ENCODE results near the gene B4GALT1. TPM values are rescaled to one million over a fixed set of nuclear protein-coding genes. Genes with fewer than 3 reads are reported as not detected.
"Not testable (repeated sequence)": the region's sequence is repeated elsewhere in the genome, so short reads cannot be mapped to it uniquely, and the experiment has no call there.

B4GALT1 gene
- total and polyA plus RNA-seq, 10 donors: 18.1 to 111 (median 82.7) TPM

DNA sequence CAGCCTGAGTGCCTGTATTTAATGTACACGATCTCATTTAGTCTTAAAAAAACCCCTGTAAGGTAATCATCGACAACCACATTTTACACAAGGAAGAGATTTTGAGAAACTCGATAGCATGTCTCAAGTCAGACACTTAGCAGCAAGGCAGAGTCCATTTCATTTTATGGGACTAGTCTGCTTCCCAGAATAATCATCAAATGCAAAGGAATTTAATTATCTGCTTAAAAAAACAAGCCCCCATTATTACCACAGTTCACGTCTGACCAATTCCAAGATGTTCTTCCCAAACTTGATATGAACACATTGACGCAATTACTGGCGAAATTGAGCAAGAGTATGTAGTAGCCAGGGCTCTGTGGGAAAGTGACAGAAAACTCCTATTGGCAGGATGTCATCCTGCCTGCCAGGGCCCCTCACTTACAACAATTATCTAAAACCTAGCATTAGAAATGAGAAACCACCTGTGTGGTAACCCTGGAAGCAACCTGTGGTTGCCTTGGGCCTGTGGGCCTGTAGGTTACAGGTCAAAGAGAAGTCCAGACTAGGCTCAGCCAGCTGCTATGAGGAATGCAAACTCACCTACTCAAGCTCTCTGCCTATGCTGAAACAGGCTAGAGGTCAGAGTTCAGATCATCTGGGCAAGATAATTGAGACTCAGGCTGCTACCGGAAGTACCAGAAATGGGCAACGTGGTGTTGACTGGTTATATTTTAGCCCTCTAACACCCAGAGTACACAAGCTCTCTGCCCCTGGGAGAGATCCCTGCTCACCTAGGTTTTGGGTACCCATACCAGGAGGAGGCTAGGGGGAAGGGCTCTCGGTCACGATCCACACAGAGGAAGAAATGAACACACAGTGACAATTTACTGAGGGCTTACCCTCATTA lies 1.6 kb downstream of the B4GALT1 start:
- H3K4me1 ChIP-seq: peaks cover 53 to 82% (median 70%) of the 10 kb centered on the region in 6 donors
- H3K9me3 ChIP-seq: no peaks in the 10 kb centered on the region
- H3K4me3 ChIP-seq: peak overlapping the region; percentile 78 to 90 (median 84)
- H3K27me3 ChIP-seq (replicated peaks in 1 of 7): no peaks in the 10 kb centered on the region
- peak overlapping the region; percentile 92 to 99 (median 98) for H3K27ac ChIP-seq
- DNase-seq: peak; percentile 78
- intact Hi-C loops (cut with DNase I; ENCODE audit: low total_unique reads): loop anchor here (5.0 kb wide), 1 partner anchor 88 kb away; the partner anchor contains the start of gene SMU1
- TF ChIP-seq POLR2AphosphoS5 (IDR thresholded peaks at IDR 0.05) (peak in 1 of 3 donors; percentile 78), CTCF (IDR thresholded peaks at IDR 0.05 in 8 of 11, conservative IDR thresholded peaks at IDR 0.05 in 3 of 11) (no peak), POLR2A (IDR thresholded peaks at IDR 0.05) (peak in 2 of 3 donors; percentile 36 to 40)
- no peaks in the 10 kb centered on the region for H3K36me3 ChIP-seq
- 12 to 32% (median 20%) methylated on average over 10 of the region's 10 CpGs for WGBS, 5 donors

DNA sequence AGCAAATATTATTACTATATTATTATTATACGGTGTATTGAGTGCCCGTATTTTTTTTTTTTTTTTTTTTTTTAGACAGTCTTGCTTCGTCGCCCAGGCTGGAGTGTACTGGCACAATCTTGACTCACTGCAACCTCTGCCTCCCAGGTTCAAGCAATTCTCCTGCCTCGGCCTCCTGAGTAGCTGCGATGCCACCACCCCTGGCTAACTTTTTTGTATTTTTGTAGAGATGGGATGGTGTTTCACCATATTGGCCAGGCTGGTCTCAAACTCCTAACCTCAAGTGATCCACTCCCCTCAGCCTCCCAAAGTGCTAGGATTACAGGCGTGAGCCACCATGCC lies 2.2 kb downstream of the B4GALT1 start:
- not testable (repeated sequence) for H3K27me3 ChIP-seq (replicated peaks in 1 of 7); DNase-seq; H3K9me3 ChIP-seq; H3K36me3 ChIP-seq
- intact Hi-C loops (cut with DNase I; ENCODE audit: low total_unique reads): loop anchor here (5.0 kb wide), 1 partner anchor 88 kb away; the partner anchor contains the start of gene SMU1
- 41 to 56% (median 54%) methylated on average over 7 of the region's 7 CpGs for WGBS, 5 donors
- Histone ChIP-seq H3K27ac (peak overlapping the region; percentile 92 to 99 (median 98)), H3K4me1 (peaks cover 59 to 83% (median 75%) of the 10 kb centered on the region in 6 donors), H3K4me3 (peak overlapping the region; percentile 78 to 90 (median 84))

- Histone ChIP-seq H3K36me3 (no peaks in the 10 kb centered on the region), H3K4me1 (peaks cover 65 to 89% (median 81%) of the 10 kb centered on the region in 6 donors), H3K27ac (peak overlapping the region; percentile 92 to 99 (median 98)), H3K9me3 (no peaks in the 10 kb centered on the region), H3K27me3 (replicated peaks in 1 of 7) (no peaks in the 10 kb centered on the region), H3K4me3 (peak overlapping the region; percentile 78 to 90 (median 84))
- peak in 1 of 3 donors; percentile 64 for TF ChIP-seq POLR2A (IDR thresholded peaks at IDR 0.05)
- no peak for TF ChIP-seq CTCF (IDR thresholded peaks at IDR 0.05 in 8 of 11, conservative IDR thresholded peaks at IDR 0.05 in 3 of 11)
- peak in 2 of 3 donors; percentile 54 to 76 for TF ChIP-seq POLR2AphosphoS5 (IDR thresholded peaks at IDR 0.05)
- DNase-seq: no peak
- WGBS, 5 donors: 9 to 27% (median 21%) methylated on average over 11 of the region's 11 CpGs
- intact Hi-C loops (cut with DNase I; ENCODE audit: low total_unique reads): no loop called here
Measured at GRCh38 chr9:33164138-33164809, 2.9 kb downstream of the B4GALT1 start.

GRCh38 chr9:33163433-33164137 lies 3.6 kb downstream of the B4GALT1 start:
- peaks cover 68 to 89% (median 86%) of the 10 kb centered on the region in 6 donors for H3K4me1 ChIP-seq
- peak overlapping the region; percentile 92 to 99 (median 98) for H3K27ac ChIP-seq
- WGBS, 5 donors: 67 to 76% (median 72%) methylated on average over 6 to 8 of the region's 8 CpGs
- no peaks in the 10 kb centered on the region for H3K36me3 ChIP-seq
- no peak for TF ChIP-seq CTCF (IDR thresholded peaks at IDR 0.05 in 8 of 11, conservative IDR thresholded peaks at IDR 0.05 in 3 of 11)
- no peak for TF ChIP-seq POLR2AphosphoS5 (IDR thresholded peaks at IDR 0.05)
- TF ChIP-seq POLR2A (IDR thresholded peaks at IDR 0.05): no peak
- peak; percentile 79 for DNase-seq
- H3K27me3 ChIP-seq (replicated peaks in 1 of 7): no peaks in the 10 kb centered on the region
- intact Hi-C loops (cut with DNase I; ENCODE audit: low total_unique reads): no loop called here
- H3K9me3 ChIP-seq: no peaks in the 10 kb centered on the region
- peak overlapping the region in 7 of 8 donors; percentile 19 to 89 (median 81) for H3K4me3 ChIP-seq

All from spleen (tissue), 11 donors.